ENCODE results near the gene GLYAT.

GLYAT gene

DNA sequence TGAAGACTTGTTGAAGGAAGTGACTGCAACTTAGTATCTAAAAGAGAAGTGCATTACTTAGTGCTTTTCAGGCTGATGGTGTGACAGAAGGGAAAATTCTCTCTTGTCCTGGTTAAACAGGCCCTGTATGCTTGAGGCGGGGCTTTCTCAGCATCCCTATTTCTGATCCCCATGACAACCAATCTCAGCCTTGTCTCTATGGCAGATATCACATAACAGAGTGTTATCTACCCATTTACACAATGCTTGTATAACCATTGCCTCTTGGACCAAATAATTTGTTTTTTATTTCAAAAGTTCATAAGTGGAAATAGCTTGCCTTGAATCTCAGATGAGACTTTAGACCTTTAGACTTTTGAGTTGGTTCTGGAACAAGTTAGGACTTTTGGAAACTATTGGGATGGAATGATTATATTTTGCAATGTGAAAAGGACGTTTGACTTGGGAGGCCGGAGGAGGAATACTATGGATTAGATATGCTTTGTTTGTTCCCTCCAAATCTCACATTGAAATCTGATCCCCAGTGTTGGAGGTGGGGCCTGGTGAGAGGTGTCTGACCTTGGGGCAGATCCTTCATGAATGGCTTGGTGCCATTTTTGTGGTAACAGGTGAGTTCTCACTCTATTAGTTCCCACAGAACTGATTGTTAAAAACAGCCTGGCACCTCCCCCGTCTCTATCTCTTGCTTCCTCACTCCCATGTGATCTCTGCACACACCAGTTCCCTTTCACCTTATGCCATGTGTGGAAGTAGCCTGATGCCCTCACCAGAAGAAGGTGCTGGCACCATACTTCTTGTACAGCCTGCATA is 3.1 kb upstream of the GLYAT start:
- no peak for DNase-seq (ENCODE audit: low spot score)
- ChIA-PET CTCF (no interaction called here), POLR2A (ENCODE audit: low non-redundant PET) (no interaction called here)
- H3K27ac ChIP-seq: no peak overlapping the region
- TF ChIP-seq, protein P1, sequence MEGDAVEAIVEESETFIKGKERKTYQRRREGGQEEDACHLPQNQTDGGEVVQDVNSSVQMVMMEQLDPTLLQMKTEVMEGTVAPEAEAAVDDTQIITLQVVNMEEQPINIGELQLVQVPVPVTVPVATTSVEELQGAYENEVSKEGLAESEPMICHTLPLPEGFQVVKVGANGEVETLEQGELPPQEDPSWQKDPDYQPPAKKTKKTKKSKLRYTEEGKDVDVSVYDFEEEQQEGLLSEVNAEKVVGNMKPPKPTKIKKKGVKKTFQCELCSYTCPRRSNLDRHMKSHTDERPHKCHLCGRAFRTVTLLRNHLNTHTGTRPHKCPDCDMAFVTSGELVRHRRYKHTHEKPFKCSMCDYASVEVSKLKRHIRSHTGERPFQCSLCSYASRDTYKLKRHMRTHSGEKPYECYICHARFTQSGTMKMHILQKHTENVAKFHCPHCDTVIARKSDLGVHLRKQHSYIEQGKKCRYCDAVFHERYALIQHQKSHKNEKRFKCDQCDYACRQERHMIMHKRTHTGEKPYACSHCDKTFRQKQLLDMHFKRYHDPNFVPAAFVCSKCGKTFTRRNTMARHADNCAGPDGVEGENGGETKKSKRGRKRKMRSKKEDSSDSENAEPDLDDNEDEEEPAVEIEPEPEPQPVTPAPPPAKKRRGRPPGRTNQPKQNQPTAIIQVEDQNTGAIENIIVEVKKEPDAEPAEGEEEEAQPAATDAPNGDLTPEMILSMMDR (conservative IDR thresholded peaks at IDR 0.05; ENCODE audit: low read depth): no peak

DNA sequence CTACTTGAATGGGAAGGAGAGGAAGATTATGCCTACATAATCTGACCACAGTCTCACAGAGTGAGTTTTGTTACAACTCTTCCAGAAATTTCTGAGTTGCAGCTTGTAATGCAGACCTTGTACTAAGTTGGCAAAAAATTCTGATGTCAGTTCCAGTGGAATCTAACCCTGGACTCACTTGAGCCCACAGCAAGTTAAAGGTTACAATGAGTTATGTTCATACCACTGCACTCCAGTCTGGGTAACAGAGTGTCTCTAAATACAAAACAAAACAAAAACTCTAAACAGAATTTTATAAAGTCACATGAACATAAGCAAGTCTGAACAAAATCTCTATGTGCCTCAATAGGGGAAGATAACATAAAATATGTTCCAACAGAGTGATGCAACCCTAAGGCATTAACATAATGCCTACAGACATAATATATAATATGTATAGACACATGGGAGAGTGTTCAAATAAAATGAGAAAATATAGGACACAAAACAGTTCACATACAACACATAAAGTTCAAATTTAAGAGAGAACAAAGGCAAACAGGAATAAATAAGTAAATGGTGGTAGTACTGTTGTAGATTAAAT is 1.1 kb downstream of the GLYAT start:
- POLR2A ChIA-PET (ENCODE audit: low non-redundant PET): no interaction called here
- no peak for DNase-seq (ENCODE audit: low spot score)
- no peak overlapping the region for H3K27ac ChIP-seq
- CTCF ChIA-PET: interaction anchor here (0.7 kb wide), 1 partner anchor 70 kb away, joined by 3 read pairs; no protein-coding TSS in a partner anchor
- TF ChIP-seq, protein P1 (conservative IDR thresholded peaks at IDR 0.05; ENCODE audit: low read depth): no peak

DNA sequence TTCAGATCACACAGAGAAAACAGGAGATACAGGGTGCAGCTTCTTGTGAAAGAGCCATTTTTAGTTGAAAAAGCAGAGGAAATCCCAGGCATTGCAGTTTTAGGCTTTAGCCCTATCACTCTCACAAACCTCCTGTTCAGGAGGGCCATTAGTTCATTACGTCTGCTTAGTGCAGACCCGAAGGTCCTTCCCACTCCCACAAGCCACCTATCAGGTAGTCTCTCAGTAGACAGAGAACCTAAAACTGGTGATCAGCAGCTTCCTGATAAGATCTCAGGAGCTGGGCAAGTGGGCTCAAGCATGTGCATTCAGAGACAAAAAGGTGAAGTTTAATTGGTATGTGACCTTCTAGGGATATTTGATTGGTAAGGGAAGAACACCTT is 4.3 kb downstream of the GLYAT start:
- TF ChIP-seq, protein P1 (conservative IDR thresholded peaks at IDR 0.05; ENCODE audit: low read depth): no peak
- DNase-seq (ENCODE audit: low spot score): no peak
- H3K27ac ChIP-seq: no peak overlapping the region
- ChIA-PET CTCF (no interaction called here), POLR2A (ENCODE audit: low non-redundant PET) (no interaction called here)

DNA sequence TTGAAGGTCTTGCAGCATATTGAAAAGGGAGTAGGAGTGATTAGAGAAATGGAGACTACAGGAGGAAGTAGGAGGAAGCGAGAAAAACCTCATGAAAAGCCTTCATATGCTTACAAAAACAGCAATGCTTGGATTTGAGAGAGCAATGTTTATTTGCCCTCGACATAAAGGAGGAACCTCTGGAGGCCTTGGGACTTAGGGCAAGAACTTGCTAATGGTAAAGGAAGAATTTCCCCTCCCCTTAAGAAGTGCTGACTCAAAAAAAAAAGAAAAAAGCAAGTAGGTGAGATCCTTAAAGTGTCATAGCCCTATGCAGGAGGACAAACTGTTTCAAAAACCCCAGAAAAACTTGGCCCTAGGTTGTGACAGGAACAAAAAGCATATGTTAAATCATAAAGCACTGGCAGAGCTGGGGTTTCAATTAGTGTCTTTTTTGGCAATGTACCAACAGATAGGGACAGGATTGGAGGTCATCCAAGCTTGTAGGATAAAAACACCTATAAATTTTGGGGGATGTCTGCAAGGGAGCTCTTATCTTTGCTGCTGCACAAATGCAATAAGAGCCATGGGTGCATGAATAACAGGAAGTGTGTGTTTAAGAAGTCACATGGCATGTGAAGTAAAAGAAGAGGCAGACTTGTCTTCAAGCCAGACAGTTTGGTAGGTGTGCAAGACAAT is 4.9 kb downstream of the GLYAT start:
- TF ChIP-seq, protein P1 (conservative IDR thresholded peaks at IDR 0.05; ENCODE audit: low read depth): no peak
- no peak overlapping the region for H3K27ac ChIP-seq
- CTCF ChIA-PET: interaction anchor here (0.6 kb wide), 1 partner anchor 327 kb away, joined by 3 read pairs; no protein-coding TSS in a partner anchor
- POLR2A ChIA-PET (ENCODE audit: low non-redundant PET): no interaction called here
- DNase-seq (ENCODE audit: low spot score): no peak

DNA sequence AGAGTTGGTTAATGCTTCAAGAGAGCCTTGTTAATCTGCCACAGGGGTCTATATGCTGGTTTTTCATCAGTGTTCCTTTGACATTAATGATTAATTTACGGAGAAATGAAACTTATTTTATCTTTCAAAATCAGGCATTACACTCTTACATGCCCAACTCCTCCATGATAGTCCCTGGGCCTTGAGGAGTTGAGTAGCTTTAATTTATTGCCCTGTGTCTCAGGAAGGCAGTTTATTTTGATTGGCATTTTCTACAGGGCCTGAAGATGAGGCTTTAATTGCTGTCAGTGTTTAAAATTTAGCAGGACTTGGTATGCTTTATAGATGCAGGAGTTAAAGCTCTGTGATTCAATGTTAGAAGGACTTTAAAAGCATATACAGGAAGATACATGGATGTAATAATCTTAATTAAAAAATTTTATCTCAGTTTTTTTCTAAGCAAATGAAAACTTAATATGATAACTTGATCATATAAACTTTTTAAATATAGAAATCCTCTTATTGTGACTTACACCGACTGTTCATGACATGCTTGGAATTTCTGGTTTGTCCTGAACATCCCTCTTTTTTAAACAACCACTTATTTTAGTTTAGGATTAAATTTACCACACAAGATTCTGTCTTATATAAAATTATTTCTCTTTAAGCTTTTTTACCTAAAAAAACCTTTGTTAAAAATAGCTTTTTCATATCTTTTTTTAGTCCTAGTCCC is 12.2 kb downstream of the GLYAT start:
- no peak for DNase-seq (ENCODE audit: low spot score)
- POLR2A ChIA-PET (ENCODE audit: low non-redundant PET): no interaction called here
- TF ChIP-seq, protein P1 (conservative IDR thresholded peaks at IDR 0.05; ENCODE audit: low read depth): no peak
- CTCF ChIA-PET: interaction anchor here (0.6 kb wide), 1 partner anchor 164 kb away, joined by 3 read pairs; no protein-coding TSS in a partner anchor
- H3K27ac ChIP-seq: no peak overlapping the region

DNA sequence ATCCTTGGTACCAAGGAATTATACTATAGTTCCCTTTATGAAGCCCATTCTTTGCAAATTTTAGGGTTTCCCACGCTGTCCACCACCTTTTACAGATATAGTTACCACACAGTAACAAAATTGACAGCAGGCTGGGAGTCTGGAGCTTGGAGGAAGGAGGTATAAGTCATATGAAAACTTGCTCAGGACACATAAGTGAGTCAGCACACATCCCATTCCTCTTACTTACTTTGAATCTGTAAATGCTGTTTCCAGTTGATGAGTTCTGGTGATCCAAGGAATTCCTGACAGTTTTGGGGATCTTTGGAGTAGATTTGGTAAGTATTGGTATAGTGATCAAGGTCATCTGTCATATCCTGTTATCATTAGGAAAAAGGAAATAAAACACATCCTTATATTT is 19.2 kb downstream of the GLYAT start:
- TF ChIP-seq, protein P1 (conservative IDR thresholded peaks at IDR 0.05; ENCODE audit: low read depth): no peak
- ChIA-PET CTCF (no interaction called here), POLR2A (ENCODE audit: low non-redundant PET) (no interaction called here)
- DNase-seq (ENCODE audit: low spot score): no peak
- H3K27ac ChIP-seq: no peak overlapping the region
